Upper lobe of left lung (tissue), 6 donors: Measurements from ENCODE around the gene DYRK1A. TPM values are rescaled to one million over a fixed set of nuclear protein-coding genes. Genes with fewer than 3 reads are reported as not detected.

Experiments
- ATAC-seq, 2 donors: fragments of 200-7000 bp; cut with Tn5 transposase; one replicate each; pipeline ENCODE4 v1.9.1; 2022; ENCODE audit warnings: mild to moderate bottlenecking in 2 of 2, moderate library complexity in 2 of 2; ENCODE audit not compliant: low FRiP score in 2 of 2
- DNase-seq, 2 donors: peaks; one replicate each; pipeline ENCODE4 v3.0.0-alpha.2; 2019 to 2020
- H3K27ac ChIP-seq, 4 donors: fragments of 200-600 bp; sonication (generic); one replicate each; pipeline ENCODE4 v1.5.1; 2016 to 2019
- H3K27me3 ChIP-seq, 4 donors: fragments of 200-600 bp; sonication (generic); one replicate each; pipeline ENCODE4 v1.5.1; 2017 to 2019
- H3K36me3 ChIP-seq, 4 donors: fragments of 200-600 bp; sonication (generic); one replicate each; pipeline ENCODE4 v1.5.1; 2016 to 2019
- H3K4me1 ChIP-seq, 4 donors: fragments of 200-600 bp; sonication (generic); one replicate each; pipeline ENCODE4 v1.5.1; 2018 to 2019
- H3K4me3 ChIP-seq, 4 donors: fragments of 200-600 bp; sonication (generic); one replicate each; pipeline ENCODE4 v1.5.1; 2017 to 2019; ENCODE audit warnings: mild to moderate bottlenecking in 2 of 4, moderate library complexity in 1 of 4
- H3K9me3 ChIP-seq, 4 donors: fragments of 200-600 bp; sonication (generic); one replicate each; pipeline ENCODE4 v1.5.1; 2018 to 2019
- EP300 ChIP-seq, 4 donors: sonication (generic); formaldehyde crosslinking; IDR thresholded peaks; one replicate each; pipeline ENCODE4 v1.5.1; 2017; ENCODE audit warnings: antibody characterized with exemption in 4 of 4, control low read depth in 2 of 4
- POLR2A ChIP-seq, 4 donors: fragments of 450-650 bp; IDR thresholded peaks; one replicate each; pipeline ENCODE4 v1.5.1; 2016 to 2017; ENCODE audit warnings: antibody characterized with exemption in 4 of 4, mild to moderate bottlenecking in 2 of 4
- POLR2AphosphoS5 ChIP-seq, 2 donors: sonication (generic); formaldehyde crosslinking; IDR thresholded peaks; one replicate each; pipeline ENCODE4 v1.5.1; 2017; ENCODE audit warnings: antibody characterized with exemption in 2 of 2
- WGBS, 2 donors: methylation state at CpG; one replicate each; pipeline ENCODE4 v1.1.5; 2017 to 2018; 5-methylcytosine and 5-hydroxymethylcytosine counted together
- total RNA-seq, 6 donors: library from RNA; depleted of rRNA in 4 of 6; stranded (reverse); fragments of >200 nt in 4 of 6; gene quantifications; one replicate each; pipeline versions ENCODE4 v1.1.0 to v1.2.1, GENCODE V29; 2016 to 2021
- TF ChIP-seq, protein P1 (sequence below), 6 experiments: fragments of 450-650 bp in 4 of 6; fragments of 200-600 bp in 2 of 6; sonication (generic) in 2 of 6; IDR thresholded peaks; one replicate each; pipeline ENCODE4 v1.5.1; 2016 to 2019; ENCODE audit warnings: antibody characterized with exemption in 6 of 6
- donor health status: DM: no; HTN: no; CAD: no; lungs with moderate emphysema.
- donor health status: DM: no; HTN: yes; CAD: no; lungs with severe emphysema.

DYRK1A gene
- total RNA-seq, 6 donors from 2014 or later, result 64.1 to 116 (median 83.2) TPM

- H3K36me3 ChIP-seq, result no peaks in the 10 kb centered on the region
- H3K9me3 ChIP-seq, result no peaks in the 10 kb centered on the region
- H3K27ac ChIP-seq, result peak overlapping the region in 1 of 4 donors; percentile 55
- H3K27me3 ChIP-seq, result no peaks in the 10 kb centered on the region
- DNase-seq (no peak), ATAC-seq (peak; percentile 89)
- TF ChIP-seq POLR2AphosphoS5 (IDR thresholded peaks at IDR 0.05), result no peak
- TF ChIP-seq, protein P1, sequence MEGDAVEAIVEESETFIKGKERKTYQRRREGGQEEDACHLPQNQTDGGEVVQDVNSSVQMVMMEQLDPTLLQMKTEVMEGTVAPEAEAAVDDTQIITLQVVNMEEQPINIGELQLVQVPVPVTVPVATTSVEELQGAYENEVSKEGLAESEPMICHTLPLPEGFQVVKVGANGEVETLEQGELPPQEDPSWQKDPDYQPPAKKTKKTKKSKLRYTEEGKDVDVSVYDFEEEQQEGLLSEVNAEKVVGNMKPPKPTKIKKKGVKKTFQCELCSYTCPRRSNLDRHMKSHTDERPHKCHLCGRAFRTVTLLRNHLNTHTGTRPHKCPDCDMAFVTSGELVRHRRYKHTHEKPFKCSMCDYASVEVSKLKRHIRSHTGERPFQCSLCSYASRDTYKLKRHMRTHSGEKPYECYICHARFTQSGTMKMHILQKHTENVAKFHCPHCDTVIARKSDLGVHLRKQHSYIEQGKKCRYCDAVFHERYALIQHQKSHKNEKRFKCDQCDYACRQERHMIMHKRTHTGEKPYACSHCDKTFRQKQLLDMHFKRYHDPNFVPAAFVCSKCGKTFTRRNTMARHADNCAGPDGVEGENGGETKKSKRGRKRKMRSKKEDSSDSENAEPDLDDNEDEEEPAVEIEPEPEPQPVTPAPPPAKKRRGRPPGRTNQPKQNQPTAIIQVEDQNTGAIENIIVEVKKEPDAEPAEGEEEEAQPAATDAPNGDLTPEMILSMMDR (IDR thresholded peaks at IDR 0.05), result peak; percentile 46 to 89 (median 67)
- no peak for TF ChIP-seq EP300 (IDR thresholded peaks at IDR 0.05)
- no peak for TF ChIP-seq POLR2A (IDR thresholded peaks at IDR 0.05)
- H3K4me3 ChIP-seq, result peak overlapping the region in 2 of 4 donors; percentile 1 to 29
- peaks cover 43 to 57% (median 51%) of the 10 kb centered on the region in 4 donors for H3K4me1 ChIP-seq
- WGBS, 2 donors, result 23 to 30% methylated on average over 5 to 6 of the region's 6 CpGs
Observed at GRCh38 chr21:37463083-37463801, 96.7 kb downstream of the DYRK1A start.

GRCh38 chr21:37467082-37467481 lies 100.5 kb downstream of the DYRK1A start:
- H3K27me3 ChIP-seq, result no peaks in the 10 kb centered on the region
- no peak for ATAC-seq
- H3K36me3 ChIP-seq, result no peaks in the 10 kb centered on the region
- no peak for TF ChIP-seq POLR2A (IDR thresholded peaks at IDR 0.05)
- TF ChIP-seq, protein P1 (IDR thresholded peaks at IDR 0.05), result no peak
- TF ChIP-seq POLR2AphosphoS5 (IDR thresholded peaks at IDR 0.05), result no peak
- no peak for TF ChIP-seq EP300 (IDR thresholded peaks at IDR 0.05)
- H3K4me3 ChIP-seq, result no peak overlapping the region
- DNase-seq, result no peak
- H3K4me1 ChIP-seq, result peaks cover 15 to 24% (median 22%) of the 10 kb centered on the region in 4 donors
- 90 to 93% methylated on average over 3 of the region's 3 CpGs for WGBS, 2 donors
- H3K27ac ChIP-seq, result no peak overlapping the region
- H3K9me3 ChIP-seq, result no peaks in the 10 kb centered on the region

GRCh38 chr21:37468909-37469308 lies 102.3 kb downstream of the DYRK1A start:
- DNase-seq (no peak), ATAC-seq (no peak)
- Histone ChIP-seq H3K27me3 (no peaks in the 10 kb centered on the region), H3K27ac (no peak overlapping the region), H3K4me3 (no peak overlapping the region), H3K36me3 (peaks cover 0 to 14% (median 3%) of the 10 kb centered on the region in 4 donors), H3K9me3 (no peaks in the 10 kb centered on the region), H3K4me1 (peaks cover 0 to 8% (median 5%) of the 10 kb centered on the region in 4 donors)
- 95 to 99% methylated on average over 4 of the region's 4 CpGs for WGBS, 2 donors
- TF ChIP-seq, protein P1 (IDR thresholded peaks at IDR 0.05), result no peak
- no peak for TF ChIP-seq EP300 (IDR thresholded peaks at IDR 0.05)
- TF ChIP-seq POLR2AphosphoS5 (IDR thresholded peaks at IDR 0.05), result no peak
- TF ChIP-seq POLR2A (IDR thresholded peaks at IDR 0.05), result no peak

GRCh38 chr21:37469441-37469840 lies 102.9 kb downstream of the DYRK1A start:
- H3K27me3 ChIP-seq, result no peaks in the 10 kb centered on the region
- no peaks in the 10 kb centered on the region for H3K9me3 ChIP-seq
- no peak for TF ChIP-seq POLR2AphosphoS5 (IDR thresholded peaks at IDR 0.05)
- TF ChIP-seq EP300 (IDR thresholded peaks at IDR 0.05), result no peak
- TF ChIP-seq, protein P1 (IDR thresholded peaks at IDR 0.05), result no peak
- TF ChIP-seq POLR2A (IDR thresholded peaks at IDR 0.05), result no peak
- H3K4me1 ChIP-seq, result peaks cover 0 to 4% (median 3%) of the 10 kb centered on the region in 4 donors
- peaks cover 0 to 14% (median 3%) of the 10 kb centered on the region in 4 donors for H3K36me3 ChIP-seq
- DNase-seq (no peak), ATAC-seq (no peak)
- WGBS, 2 donors, result 97 to 98% methylated on average over 5 of the region's 5 CpGs
- no peak overlapping the region for H3K4me3 ChIP-seq
- no peak overlapping the region for H3K27ac ChIP-seq
